Measurements from ENCODE around the gene UBTF. TPM values are rescaled to one million over a fixed set of nuclear protein-coding genes. Genes with fewer than 3 reads are reported as not detected.

UBTF gene
- total RNA-seq, 1 experiment from 2014 or later, result 75.9 TPM

GRCh38 chr17:44247876-44248736 lies 28.6 kb upstream of the UBTF start:
- Mint-ChIP-seq H3K27ac (no peak overlapping the region), H3K4me1 (peaks cover 18% of the 10 kb centered on the region), H3K9me3 (no peaks in the 10 kb centered on the region), H3K27me3 (ENCODE audit: low read depth) (no peaks in the 10 kb centered on the region), H3K36me3 (no peaks in the 10 kb centered on the region), H3K4me3 (no peak overlapping the region)
- CTCF ChIA-PET, result interaction anchor here (0.6 to 1.8 kb wide), 5 partner anchors 26 to 113 kb away, joined by 3 to 5 read pairs (median 3); partner anchors contain the start of gene GRN
- POLR2A ChIA-PET, result interaction anchor here (0.9 kb wide), 1 partner anchor 27 kb away, joined by 3 read pairs; no protein-coding TSS in a partner anchor
- no peak for DNase-seq (ENCODE audit: low spot score)
- ATAC-seq, result no peak
- TF ChIP-seq RELA (CRISPR knock-in tag; IDR thresholded peaks at IDR 0.05; ENCODE audit: borderline replicate concordance) (no peak), IRF1 (CRISPR knock-in tag; IDR thresholded peaks at IDR 0.05) (no peak), USF1 (CRISPR knock-in tag; IDR thresholded peaks at IDR 0.05) (no peak), GRHL2 (CRISPR knock-in tag; IDR thresholded peaks at IDR 0.05; ENCODE audit: insufficient replicate concordance, severe bottlenecking) (no peak), HMGXB4 (CRISPR knock-in tag; IDR thresholded peaks at IDR 0.05) (no peak), ERG (CRISPR knock-in tag; IDR thresholded peaks at IDR 0.05) (no peak), CREM (CRISPR knock-in tag; IDR thresholded peaks at IDR 0.05) (no peak), ZMAT4 (CRISPR knock-in tag; IDR thresholded peaks at IDR 0.05) (no peak), NR3C1 (CRISPR knock-in tag; conservative IDR thresholded peaks at IDR 0.05; ENCODE audit: low read depth) (no peak), ZNF416 (CRISPR knock-in tag; IDR thresholded peaks at IDR 0.05) (no peak), EMX1 (CRISPR knock-in tag; IDR thresholded peaks at IDR 0.05) (no peak), NFATC4 (CRISPR knock-in tag; IDR thresholded peaks at IDR 0.05) (no peak), E2F4 (CRISPR knock-in tag; IDR thresholded peaks at IDR 0.05; ENCODE audit: borderline replicate concordance, low read depth) (no peak), TP53 (CRISPR knock-in tag; IDR thresholded peaks at IDR 0.05) (no peak), RORB (CRISPR knock-in tag; IDR thresholded peaks at IDR 0.05) (no peak)

GRCh38 chr17:44247440-44247841 lies 28.0 kb upstream of the UBTF start:
- Mint-ChIP-seq H3K4me3 (no peak overlapping the region), H3K4me1 (peaks cover 18% of the 10 kb centered on the region), H3K27ac (no peak overlapping the region), H3K9me3 (no peaks in the 10 kb centered on the region), H3K27me3 (ENCODE audit: low read depth) (no peaks in the 10 kb centered on the region), H3K36me3 (no peaks in the 10 kb centered on the region)
- DNase-seq (ENCODE audit: low spot score) (no peak), ATAC-seq (no peak)
- ChIA-PET POLR2A (interaction anchor here (0.6 kb wide), 1 partner anchor 12 kb away, joined by 3 read pairs; no protein-coding TSS in a partner anchor), CTCF (interaction anchor here (0.8 to 1.8 kb wide), 8 partner anchors 18 to 116 kb away, joined by 3 to 6 read pairs (median 3); partner anchors contain the start of genes FAM171A2 and GRN)
- TF ChIP-seq ZNF425 (CRISPR knock-in tag; conservative IDR thresholded peaks at IDR 0.05), result no peak
- TF ChIP-seq ZNF281 (CRISPR knock-in tag; IDR thresholded peaks at IDR 0.05), result no peak
- no peak for TF ChIP-seq ATF3 (CRISPR knock-in tag; conservative IDR thresholded peaks at IDR 0.05)
